ENCODE measurements around the gene PCDHGA1.
A peak's percentile ranks its signal among the peaks of the same experiment; 100 is the strongest.

PCDHGA1 gene

DNA sequence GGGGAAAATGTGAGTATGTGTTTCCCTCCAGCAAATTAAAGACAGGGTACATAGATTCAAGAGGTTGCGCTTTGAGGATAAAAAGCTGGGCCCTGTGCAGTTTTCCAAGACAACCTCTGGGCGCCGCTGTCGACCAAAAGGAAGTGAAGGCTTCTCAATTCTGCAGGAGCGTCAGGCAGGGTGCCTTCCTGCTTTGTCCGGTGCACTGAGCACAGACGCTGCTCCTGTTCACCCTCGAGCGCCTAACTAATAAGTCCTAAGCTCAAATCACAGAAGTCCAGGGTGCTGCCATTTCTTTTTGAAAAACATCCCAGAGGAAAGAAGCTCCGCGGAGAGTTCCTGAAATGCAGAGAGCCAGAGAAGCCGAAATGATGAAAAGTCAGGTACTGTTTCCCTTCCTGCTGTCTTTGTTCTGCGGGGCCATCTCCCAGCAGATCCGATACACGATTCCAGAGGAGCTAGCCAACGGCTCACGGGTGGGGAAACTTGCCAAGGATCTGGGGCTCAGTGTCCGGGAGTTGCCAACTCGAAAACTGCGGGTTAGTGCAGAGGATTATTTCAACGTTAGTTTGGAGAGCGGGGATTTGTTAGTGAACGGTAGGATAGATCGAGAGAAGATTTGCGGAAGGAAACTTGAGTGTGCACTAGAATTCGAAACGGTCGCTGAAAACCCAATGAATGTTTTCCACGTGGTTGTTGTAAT lies 19.8 kb downstream of the PCDHGA1 start, which contains the start of gene PCDHGB1:
PCDHGB1 (plus strand) TSS at position 183 of the 703 bp plus-strand sequence; CDS start at position 345, 162 bp downstream.
- in situ Hi-C loops (cut with MboI; ENCODE audit: low sequenced_read_pairs, unreplicated experiment) = no loop called here
- TF ChIP-seq, protein P1, sequence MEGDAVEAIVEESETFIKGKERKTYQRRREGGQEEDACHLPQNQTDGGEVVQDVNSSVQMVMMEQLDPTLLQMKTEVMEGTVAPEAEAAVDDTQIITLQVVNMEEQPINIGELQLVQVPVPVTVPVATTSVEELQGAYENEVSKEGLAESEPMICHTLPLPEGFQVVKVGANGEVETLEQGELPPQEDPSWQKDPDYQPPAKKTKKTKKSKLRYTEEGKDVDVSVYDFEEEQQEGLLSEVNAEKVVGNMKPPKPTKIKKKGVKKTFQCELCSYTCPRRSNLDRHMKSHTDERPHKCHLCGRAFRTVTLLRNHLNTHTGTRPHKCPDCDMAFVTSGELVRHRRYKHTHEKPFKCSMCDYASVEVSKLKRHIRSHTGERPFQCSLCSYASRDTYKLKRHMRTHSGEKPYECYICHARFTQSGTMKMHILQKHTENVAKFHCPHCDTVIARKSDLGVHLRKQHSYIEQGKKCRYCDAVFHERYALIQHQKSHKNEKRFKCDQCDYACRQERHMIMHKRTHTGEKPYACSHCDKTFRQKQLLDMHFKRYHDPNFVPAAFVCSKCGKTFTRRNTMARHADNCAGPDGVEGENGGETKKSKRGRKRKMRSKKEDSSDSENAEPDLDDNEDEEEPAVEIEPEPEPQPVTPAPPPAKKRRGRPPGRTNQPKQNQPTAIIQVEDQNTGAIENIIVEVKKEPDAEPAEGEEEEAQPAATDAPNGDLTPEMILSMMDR (IDR thresholded peaks at IDR 0.05; ENCODE audit: borderline replicate concordance, control extremely low read depth, extremely low read depth, insufficient read depth, missing control alignments) = peak; percentile 43
- peak; percentile 76 for DNase-seq (ENCODE audit: low spot score)

DNA sequence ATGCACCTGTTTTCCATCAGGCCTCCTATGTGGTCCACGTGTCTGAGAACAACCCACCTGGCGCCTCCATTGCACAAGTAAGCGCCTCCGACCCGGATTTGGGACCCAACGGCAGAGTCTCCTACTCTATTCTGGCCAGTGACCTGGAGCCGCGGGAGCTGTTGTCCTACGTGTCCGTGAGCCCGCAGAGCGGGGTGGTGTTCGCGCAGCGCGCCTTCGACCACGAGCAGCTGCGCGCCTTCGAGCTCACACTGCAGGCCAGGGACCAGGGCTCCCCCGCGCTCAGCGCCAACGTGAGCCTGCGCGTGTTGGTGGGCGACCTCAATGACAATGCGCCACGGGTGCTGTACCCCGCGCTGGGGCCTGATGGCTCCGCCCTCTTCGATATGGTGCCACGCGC lies 21.3 kb downstream of the PCDHGA1 start:
- in situ Hi-C loops (cut with MboI; ENCODE audit: low sequenced_read_pairs, unreplicated experiment) = no loop called here
- TF ChIP-seq, protein P1 (IDR thresholded peaks at IDR 0.05; ENCODE audit: borderline replicate concordance, control extremely low read depth, extremely low read depth, insufficient read depth, missing control alignments) = no peak

DNA sequence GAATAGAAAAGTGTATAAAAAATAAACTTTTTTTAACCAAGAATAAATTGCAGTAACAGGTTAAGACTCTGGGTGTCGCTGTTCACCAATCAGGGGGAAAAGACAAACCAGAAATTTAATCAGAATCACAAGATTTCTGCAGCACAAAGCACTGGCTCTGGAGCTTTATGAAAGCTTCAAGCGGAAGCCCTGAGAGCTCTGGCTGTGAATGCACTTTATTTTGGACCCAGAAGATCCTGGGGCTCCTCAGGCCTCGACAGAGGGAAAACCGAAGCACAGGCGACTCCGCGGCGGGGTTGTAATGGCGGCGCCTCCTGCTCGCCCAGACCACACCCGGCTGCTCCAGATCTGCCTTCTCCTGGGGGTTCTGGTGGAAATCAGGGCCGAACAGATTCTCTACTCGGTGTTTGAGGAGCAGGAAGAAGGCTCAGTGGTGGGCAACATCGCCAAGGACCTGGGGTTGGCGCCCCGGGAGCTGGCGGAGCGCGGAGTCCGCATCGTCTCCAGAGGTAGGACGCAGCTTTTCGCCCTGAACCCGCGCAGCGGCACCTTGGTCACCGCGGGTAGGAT lies 24.7 kb downstream of the PCDHGA1 start, which contains the start of gene PCDHGA4:
PCDHGA4 (plus strand) TSS at position 122 of the 570 bp plus-strand sequence; CDS start at position 209, 87 bp downstream.
- in situ Hi-C loops (cut with MboI; ENCODE audit: low sequenced_read_pairs, unreplicated experiment) = no loop called here
- TF ChIP-seq, protein P1 (IDR thresholded peaks at IDR 0.05; ENCODE audit: borderline replicate concordance, control extremely low read depth, extremely low read depth, insufficient read depth, missing control alignments) = no peak
- DNase-seq (ENCODE audit: low spot score) = no peak

More for the DNA sequence above, 21.3 kb downstream of the PCDHGA1 start:
- DNase-seq (ENCODE audit: low spot score) = no peak

DNA sequence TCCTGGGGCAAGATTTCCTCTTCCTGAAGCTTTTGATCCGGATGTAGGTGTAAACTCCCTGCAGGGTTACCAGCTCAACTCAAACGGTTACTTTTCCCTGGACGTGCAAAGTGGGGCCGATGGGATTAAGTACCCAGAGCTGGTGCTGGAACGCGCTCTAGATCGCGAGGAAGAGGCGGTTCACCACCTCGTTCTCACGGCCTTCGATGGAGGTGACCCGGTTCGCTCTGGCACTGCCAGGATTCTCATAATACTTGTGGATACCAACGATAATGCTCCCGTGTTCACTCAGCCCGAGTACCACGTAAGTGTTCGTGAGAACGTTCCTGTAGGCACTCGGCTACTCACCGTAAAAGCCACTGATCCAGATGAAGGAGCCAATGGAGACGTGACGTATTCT lies 25.3 kb downstream of the PCDHGA1 start:
- DNase-seq (ENCODE audit: low spot score) = no peak
- in situ Hi-C loops (cut with MboI; ENCODE audit: low sequenced_read_pairs, unreplicated experiment) = no loop called here
- TF ChIP-seq, protein P1 (IDR thresholded peaks at IDR 0.05; ENCODE audit: borderline replicate concordance, control extremely low read depth, extremely low read depth, insufficient read depth, missing control alignments) = no peak

DNA sequence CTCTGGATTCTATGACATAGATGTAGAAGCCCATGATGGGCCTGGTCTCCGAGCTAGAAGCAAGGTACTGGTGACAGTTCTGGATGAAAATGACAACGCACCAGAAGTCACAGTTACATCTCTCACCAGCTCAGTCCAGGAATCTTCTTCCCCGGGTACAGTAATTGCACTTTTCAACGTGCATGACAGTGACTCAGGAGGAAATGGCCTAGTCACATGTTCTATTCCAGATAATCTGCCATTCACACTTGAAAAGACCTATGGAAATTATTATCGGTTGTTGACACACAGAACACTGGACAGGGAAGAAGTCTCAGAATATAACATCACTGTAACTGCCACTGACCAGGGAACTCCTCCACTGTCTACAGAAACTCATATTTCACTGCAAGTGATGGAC lies 25.8 kb downstream of the PCDHGA1 start:
- DNase-seq (ENCODE audit: low spot score) = no peak
- TF ChIP-seq, protein P1 (IDR thresholded peaks at IDR 0.05; ENCODE audit: borderline replicate concordance, control extremely low read depth, extremely low read depth, insufficient read depth, missing control alignments) = no peak
- in situ Hi-C loops (cut with MboI; ENCODE audit: low sequenced_read_pairs, unreplicated experiment) = no loop called here

DNA sequence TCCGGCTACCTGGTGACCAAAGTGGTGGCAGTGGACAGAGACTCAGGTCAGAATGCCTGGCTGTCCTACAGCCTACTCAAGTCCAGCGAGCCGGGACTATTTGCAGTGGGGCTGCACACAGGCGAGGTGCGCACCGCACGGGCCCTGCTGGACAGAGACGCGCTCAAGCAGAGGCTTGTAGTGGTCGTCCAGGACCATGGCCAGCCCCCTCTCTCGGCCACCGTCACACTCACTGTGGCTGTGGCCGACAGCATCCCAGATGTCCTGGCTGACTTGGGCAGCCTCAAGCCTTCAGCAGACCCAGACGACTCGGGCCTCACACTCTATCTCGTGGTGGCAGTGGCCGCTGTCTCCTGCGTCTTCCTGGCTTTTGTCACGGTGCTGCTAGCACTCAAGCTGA lies 26.6 kb downstream of the PCDHGA1 start:
- TF ChIP-seq, protein P1 (IDR thresholded peaks at IDR 0.05; ENCODE audit: borderline replicate concordance, control extremely low read depth, extremely low read depth, insufficient read depth, missing control alignments) = no peak
- in situ Hi-C loops (cut with MboI; ENCODE audit: low sequenced_read_pairs, unreplicated experiment) = no loop called here
- no peak for DNase-seq (ENCODE audit: low spot score)

Data from GM13976 (cell line).